Esophagus muscularis mucosa (tissue), 4 donors: Measurements from ENCODE around the gene PRAMEF20.
"Not testable (repeated sequence)": the region's sequence is repeated elsewhere in the genome, so short reads cannot be mapped to it uniquely, and the experiment has no call there.

Experiments
- CTCF ChIP-seq, 3 experiments: fragments of 200-600 bp in 2 of 3; fragments of 450-650 bp in 1 of 3; sonication (generic) in 2 of 3; IDR thresholded peaks; one replicate each; pipeline ENCODE4 v1.5.1; 2017 to 2019; ENCODE audit warnings: antibody characterized with exemption in 3 of 3, mild to moderate bottlenecking in 2 of 3, moderate library complexity in 1 of 3
- EP300 ChIP-seq: sonication (generic); formaldehyde crosslinking; IDR thresholded peaks from one replicate; pipeline ENCODE4 v1.6.1; 2017; ENCODE audit warnings: antibody characterized with exemption
- POLR2A ChIP-seq: fragments of 450-650 bp; IDR thresholded peaks from one replicate; pipeline ENCODE4 v1.6.1; 2017; ENCODE audit warnings: antibody characterized with exemption, moderate library complexity, mild to moderate bottlenecking, low read depth

DNA sequence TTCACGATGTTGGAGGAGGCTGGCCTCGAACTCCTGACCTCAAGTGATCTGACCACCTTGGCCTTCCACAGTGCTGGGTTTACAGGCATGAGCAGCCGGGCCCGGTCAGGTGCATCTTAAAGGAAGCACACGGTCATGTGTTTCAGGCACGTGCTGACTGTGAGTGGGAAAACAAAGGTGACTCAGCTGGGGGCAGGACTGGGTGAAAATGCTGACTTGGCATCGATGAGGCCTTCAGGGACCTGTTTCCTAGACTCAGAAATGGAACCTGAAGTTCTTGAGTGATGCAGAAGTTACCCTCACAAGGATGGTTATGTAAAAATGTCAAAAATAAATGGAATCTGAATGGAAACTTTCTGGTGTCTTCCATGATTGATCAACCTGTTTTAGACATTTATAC is 17.2 kb upstream of the PRAMEF20 start:
- TF ChIP-seq CTCF (IDR thresholded peaks at IDR 0.05); EP300; POLR2A: not testable (repeated sequence)
